Peyer's patch (tissue), 4 donors: ENCODE results near the gene HMOX1.

Experiments used
- POLR2A ChIP-seq, 2 donors: fragments of 450-650 bp; IDR thresholded peaks; one replicate each; pipeline ENCODE4 v1.5.1; 2017; ENCODE audit warnings: antibody characterized with exemption in 2 of 2, mild to moderate bottlenecking in 2 of 2, moderate library complexity in 2 of 2
- TF ChIP-seq, protein P1 (sequence below), 6 experiments: fragments of 450-650 bp in 4 of 6; fragments of 200-600 bp in 2 of 6; sonication (generic) in 1 of 6; IDR thresholded peaks; one replicate each; pipeline ENCODE4 v1.5.1; 2017 to 2019; ENCODE audit warnings: antibody characterized with exemption in 6 of 6, mild to moderate bottlenecking in 3 of 6, moderate library complexity in 1 of 6

DNA sequence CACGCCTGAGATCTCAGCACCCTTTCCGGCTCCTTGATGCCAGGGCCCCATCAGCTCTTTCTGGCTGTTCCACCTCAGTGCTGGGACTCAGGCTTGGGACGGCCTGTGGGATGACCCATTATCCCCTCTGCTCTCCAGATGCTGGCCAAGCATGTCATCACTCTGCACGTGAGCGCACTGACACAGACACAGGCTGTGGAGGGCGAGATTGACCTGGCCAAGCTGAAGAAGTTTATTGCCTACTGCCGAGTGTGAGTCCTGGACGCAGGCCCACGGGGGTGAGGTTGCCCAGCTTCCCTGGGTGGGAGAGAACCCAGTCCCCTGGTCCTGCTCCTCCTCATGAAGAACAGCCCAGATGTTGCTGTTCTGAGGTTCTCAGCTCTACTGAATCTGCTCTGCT is 36.7 kb downstream of the HMOX1 start:
- TF ChIP-seq POLR2A (IDR thresholded peaks at IDR 0.05) = no peak
- TF ChIP-seq, protein P1, sequence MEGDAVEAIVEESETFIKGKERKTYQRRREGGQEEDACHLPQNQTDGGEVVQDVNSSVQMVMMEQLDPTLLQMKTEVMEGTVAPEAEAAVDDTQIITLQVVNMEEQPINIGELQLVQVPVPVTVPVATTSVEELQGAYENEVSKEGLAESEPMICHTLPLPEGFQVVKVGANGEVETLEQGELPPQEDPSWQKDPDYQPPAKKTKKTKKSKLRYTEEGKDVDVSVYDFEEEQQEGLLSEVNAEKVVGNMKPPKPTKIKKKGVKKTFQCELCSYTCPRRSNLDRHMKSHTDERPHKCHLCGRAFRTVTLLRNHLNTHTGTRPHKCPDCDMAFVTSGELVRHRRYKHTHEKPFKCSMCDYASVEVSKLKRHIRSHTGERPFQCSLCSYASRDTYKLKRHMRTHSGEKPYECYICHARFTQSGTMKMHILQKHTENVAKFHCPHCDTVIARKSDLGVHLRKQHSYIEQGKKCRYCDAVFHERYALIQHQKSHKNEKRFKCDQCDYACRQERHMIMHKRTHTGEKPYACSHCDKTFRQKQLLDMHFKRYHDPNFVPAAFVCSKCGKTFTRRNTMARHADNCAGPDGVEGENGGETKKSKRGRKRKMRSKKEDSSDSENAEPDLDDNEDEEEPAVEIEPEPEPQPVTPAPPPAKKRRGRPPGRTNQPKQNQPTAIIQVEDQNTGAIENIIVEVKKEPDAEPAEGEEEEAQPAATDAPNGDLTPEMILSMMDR (IDR thresholded peaks at IDR 0.05) = no peak
